BE2C (cell line): ENCODE data around the gene DAW1.
"Not testable (repeated sequence)": the region's sequence is repeated elsewhere in the genome, so short reads cannot be mapped to it uniquely, and the experiment has no call there.

Source experiments
- DNase-seq: peaks from one replicate; pipeline ENCODE4 v3.0.0-alpha.2; 2020
- H3K27me3 ChIP-seq: fragments of 250-450 bp; sonication (Bioruptor Pico); 2 replicates; pipeline ENCODE4 v1.5.1; 2020; ENCODE audit warnings: mild to moderate bottlenecking
- H3K36me3 ChIP-seq: fragments of 250-450 bp; sonication (Bioruptor Pico); 2 replicates; pipeline ENCODE4 v1.5.1; 2020; ENCODE audit warnings: mild to moderate bottlenecking
- H3K4me1 ChIP-seq: fragments of 250-450 bp; sonication (Bioruptor Pico); 2 replicates; pipeline ENCODE4 v1.5.1; 2020
- H3K4me3 ChIP-seq: 2 replicates; pipeline ENCODE4 v1.5.1; 2011; ENCODE audit warnings: low read depth, low read length
- H3K9me3 ChIP-seq: fragments of 250-450 bp; sonication (Bioruptor Pico); 2 replicates; pipeline ENCODE4 v1.5.1; 2020
- TF ChIP-seq, protein P1 (sequence below): IDR thresholded peaks from 2 replicates; pipeline ENCODE4 v1.5.1; 2012; ENCODE audit warnings: mild to moderate bottlenecking, low read depth, low read length

Gene DAW1

DNA sequence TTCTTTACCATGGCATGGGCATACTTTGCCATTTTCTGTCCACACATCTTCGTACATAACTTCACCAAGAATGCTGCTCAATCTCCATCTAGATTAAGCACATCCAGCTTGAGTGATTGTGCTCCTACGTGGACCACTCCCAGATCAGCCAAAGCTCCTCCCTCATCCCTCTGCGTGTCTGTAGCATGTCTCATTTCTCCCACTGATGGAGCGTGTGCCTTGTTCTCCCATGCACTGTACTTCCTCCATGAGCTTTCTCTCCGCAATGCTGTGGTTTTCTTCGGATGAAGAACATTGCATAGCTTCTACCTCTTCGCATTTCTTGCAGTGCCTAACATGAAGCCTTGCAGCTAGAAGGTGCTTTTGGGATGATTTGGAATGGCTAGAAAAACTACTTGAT, 44.3 kb upstream of the DAW1 start:
- Histone ChIP-seq H3K4me3 (no peak overlapping the region), H3K36me3 (no peaks in the 10 kb centered on the region), H3K27me3 (no peaks in the 10 kb centered on the region), H3K4me1 (no peaks in the 10 kb centered on the region), H3K9me3 (no peaks in the 10 kb centered on the region)
- DNase-seq: no peak
- TF ChIP-seq, protein P1, sequence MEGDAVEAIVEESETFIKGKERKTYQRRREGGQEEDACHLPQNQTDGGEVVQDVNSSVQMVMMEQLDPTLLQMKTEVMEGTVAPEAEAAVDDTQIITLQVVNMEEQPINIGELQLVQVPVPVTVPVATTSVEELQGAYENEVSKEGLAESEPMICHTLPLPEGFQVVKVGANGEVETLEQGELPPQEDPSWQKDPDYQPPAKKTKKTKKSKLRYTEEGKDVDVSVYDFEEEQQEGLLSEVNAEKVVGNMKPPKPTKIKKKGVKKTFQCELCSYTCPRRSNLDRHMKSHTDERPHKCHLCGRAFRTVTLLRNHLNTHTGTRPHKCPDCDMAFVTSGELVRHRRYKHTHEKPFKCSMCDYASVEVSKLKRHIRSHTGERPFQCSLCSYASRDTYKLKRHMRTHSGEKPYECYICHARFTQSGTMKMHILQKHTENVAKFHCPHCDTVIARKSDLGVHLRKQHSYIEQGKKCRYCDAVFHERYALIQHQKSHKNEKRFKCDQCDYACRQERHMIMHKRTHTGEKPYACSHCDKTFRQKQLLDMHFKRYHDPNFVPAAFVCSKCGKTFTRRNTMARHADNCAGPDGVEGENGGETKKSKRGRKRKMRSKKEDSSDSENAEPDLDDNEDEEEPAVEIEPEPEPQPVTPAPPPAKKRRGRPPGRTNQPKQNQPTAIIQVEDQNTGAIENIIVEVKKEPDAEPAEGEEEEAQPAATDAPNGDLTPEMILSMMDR: no peak

DNA sequence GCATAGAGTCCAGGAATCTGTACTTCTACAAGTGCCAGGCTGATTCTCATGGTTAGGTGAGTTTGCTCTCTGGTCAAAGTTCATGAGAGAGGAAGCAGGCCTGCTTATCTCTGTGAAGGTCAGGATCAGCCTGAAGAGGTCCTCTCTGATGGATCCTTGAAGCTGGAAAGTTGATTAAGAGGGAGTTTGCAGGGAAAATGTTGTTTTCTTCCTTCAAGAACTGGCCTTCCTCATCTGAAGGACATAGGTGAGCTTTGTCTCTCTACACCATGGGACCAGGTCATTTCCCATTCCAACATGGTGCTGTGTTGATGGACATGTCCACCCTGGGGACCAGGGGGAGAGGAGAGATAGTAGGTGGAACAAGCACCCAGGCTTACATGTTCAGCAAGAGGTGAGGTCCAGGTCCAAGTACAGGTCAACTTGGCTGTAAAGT, 42.9 kb upstream of the DAW1 start:
- no peaks in the 10 kb centered on the region for H3K36me3 ChIP-seq

GRCh38 chr2:227829337-227829736, 42.1 kb upstream of the DAW1 start:
- DNase-seq: no peak
- H3K4me1 ChIP-seq: no peaks in the 10 kb centered on the region
- TF ChIP-seq, protein P1: no peak
- no peaks in the 10 kb centered on the region for H3K9me3 ChIP-seq
- no peaks in the 10 kb centered on the region for H3K36me3 ChIP-seq
- H3K27me3 ChIP-seq: no peaks in the 10 kb centered on the region
- H3K4me3 ChIP-seq: no peak overlapping the region

More for the DNA sequence above, 42.9 kb upstream of the DAW1 start:
- TF ChIP-seq, protein P1: no peak
- Histone ChIP-seq H3K9me3 (no peaks in the 10 kb centered on the region), H3K27me3 (no peaks in the 10 kb centered on the region), H3K4me1 (no peaks in the 10 kb centered on the region), H3K4me3 (no peak overlapping the region)
- no peak for DNase-seq

- DNase-seq: no peak
- no peaks in the 10 kb centered on the region for H3K9me3 ChIP-seq
- no peak overlapping the region for H3K4me3 ChIP-seq
Measured at GRCh38 chr2:227834423-227834822, 37.0 kb upstream of the DAW1 start.

DNA sequence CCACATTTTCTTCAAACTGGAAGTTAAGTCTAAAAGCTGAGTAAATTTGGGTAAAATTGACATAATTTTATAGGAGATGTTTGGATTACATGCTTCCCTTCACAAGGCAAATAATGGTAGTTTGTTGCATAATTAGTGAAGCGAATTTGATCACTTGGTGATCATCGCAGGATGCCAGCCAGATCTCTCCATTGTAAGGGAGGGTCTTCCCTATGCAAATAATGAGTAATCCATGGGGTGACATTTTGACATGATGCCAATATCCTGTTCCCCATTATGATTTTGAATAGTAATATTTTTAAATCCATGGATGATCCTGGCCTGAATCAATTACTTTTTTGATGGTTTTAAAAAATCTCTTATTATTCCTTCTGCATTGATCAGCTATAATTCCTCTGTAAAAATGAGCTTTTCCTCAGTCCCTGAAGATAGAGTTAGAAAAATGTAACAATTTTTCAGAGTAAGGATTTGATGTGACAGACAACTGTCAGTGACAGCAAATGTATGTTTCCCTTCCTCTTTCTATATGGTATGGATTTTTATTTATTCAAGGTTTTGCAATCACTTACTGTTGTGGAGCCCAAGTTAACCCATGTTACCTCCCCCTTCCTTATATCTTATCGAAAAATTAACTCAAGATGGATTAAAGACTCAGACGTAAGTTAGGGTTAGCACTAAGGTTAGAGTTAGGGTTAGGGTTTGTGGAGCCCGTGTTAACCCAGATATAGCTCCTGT, 36.3 kb upstream of the DAW1 start:
- H3K4me1 ChIP-seq: no peaks in the 10 kb centered on the region
- no peak overlapping the region for H3K4me3 ChIP-seq
- H3K27me3 ChIP-seq: no peaks in the 10 kb centered on the region
- H3K36me3 ChIP-seq: no peaks in the 10 kb centered on the region
- TF ChIP-seq, protein P1: no peak
- DNase-seq: no peak
- H3K9me3 ChIP-seq: no peaks in the 10 kb centered on the region

More at GRCh38 chr2:227834423-227834822, 37.0 kb upstream of the DAW1 start:
- TF ChIP-seq, protein P1: no peak
- H3K4me1 ChIP-seq: no peaks in the 10 kb centered on the region
- no peaks in the 10 kb centered on the region for H3K36me3 ChIP-seq
- no peaks in the 10 kb centered on the region for H3K27me3 ChIP-seq

DNA sequence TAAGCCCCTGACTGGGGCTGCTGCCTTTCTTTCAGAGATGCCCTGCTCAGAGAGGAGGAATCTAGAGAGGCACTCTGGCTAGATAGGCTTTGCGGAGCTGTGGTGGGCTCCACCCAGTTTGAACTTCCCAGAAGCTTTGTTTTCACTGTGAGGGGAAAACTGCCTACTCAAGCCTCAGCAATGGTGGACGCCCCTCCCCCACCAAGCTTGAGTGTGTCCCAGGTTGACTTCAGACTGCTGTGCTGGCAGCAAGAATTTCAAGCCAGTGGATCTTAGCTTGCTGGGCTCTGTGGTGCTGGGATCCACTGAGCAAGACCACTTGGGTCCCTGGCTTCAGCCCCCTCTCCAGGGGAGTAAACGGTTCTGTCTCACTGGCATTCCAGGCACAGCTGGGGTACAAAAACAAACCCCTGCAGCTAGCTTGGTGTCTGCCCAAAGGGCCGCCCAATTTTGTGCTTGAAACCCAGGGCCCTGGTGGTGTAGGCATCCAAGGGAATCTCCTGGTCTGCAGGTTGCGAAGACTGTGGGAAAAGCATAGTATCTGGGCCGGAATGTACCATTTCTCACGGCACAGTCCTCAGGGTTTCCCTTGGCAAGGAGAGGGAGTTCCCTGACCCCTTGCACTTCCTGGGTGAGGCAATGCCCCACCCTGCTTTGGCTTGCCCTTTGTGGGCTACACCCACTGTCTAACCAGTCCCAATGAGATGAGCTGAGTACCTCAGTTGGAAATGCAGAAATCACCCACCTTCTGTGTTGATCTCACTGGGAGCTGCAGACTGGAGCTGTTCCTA, 31.9 kb upstream of the DAW1 start:
- H3K4me1 ChIP-seq, H3K36me3 ChIP-seq, H3K27me3 ChIP-seq, H3K9me3 ChIP-seq, DNase-seq, H3K4me3 ChIP-seq: not testable (repeated sequence)
